Measurements from ENCODE around the gene AMPH.

DNA sequence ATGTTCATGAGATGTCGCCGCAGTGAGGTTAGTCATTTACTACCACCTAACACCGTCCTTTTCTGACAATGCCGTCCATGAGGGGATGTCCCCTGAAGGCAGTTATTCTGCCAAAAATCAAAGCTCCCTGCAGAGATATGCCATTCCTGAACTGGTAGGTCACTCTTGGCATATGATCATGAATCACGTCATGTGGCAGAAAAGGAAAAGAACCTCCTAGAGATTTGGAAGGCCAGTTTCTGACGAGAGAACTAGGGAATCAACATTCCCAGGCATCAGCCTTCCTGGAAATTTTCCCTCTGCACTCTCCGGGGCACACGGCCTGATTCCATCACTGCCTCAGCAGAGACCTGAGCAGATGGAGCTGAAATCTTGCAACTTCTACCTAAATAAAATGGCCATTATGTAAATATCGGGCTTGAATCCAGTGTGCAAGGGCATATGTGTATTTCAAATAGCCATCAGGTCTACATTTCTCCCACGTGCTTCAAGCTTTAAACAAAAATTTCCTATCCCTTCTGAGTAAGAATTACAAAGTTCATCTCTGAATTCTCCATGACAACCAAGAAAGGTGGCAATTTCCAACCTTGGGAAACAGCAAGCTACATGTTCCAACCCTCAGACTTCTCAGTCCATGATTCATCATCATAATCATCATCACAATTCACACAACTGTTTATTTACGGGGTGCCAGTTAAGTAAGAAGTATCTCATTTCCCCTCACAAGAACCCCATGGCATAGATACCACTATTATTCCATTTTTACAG is 46.5 kb downstream of the AMPH start:
- TF ChIP-seq RAD21 (IDR thresholded peaks at IDR 0.05; ENCODE audit: low read depth), result no peak
- no peak for TF ChIP-seq CTCF (IDR thresholded peaks at IDR 0.05 in 2 of 3, conservative IDR thresholded peaks at IDR 0.05 in 1 of 3; ENCODE audit: borderline replicate concordance in 1 of 3, insufficient read depth in 1 of 3, low read depth in 2 of 3, low read length in 2 of 3)
- no peak for TF ChIP-seq POLR2A (IDR thresholded peaks at IDR 0.05; ENCODE audit: borderline replicate concordance, extremely low read depth, insufficient read depth, insufficient read length)
- no peak for TF ChIP-seq MAX (IDR thresholded peaks at IDR 0.05)
- TF ChIP-seq ZNF274 (IDR thresholded peaks at IDR 0.05; ENCODE audit: low read depth, low read length), result no peak

All from HCT116 (cell line).